Suprapubic skin (tissue), 4 donors: Measurements from ENCODE around the gene ARID1B. TPM values are rescaled to one million over a fixed set of nuclear protein-coding genes. Genes with fewer than 3 reads are reported as not detected.

ENCODE experiments used
- DNase-seq, 2 donors: peaks; one replicate each; pipeline ENCODE4 v3.0.0-alpha.2; 2019; ENCODE audit warnings: low spot score in 2 of 2
- H3K27ac ChIP-seq: fragments of 200-600 bp; sonication (generic); one replicate; pipeline ENCODE4 v1.5.1; 2019
- H3K27me3 ChIP-seq: fragments of 200-600 bp; sonication (generic); one replicate; pipeline ENCODE4 v1.5.1; 2019
- H3K36me3 ChIP-seq: fragments of 200-600 bp; sonication (generic); one replicate; pipeline ENCODE4 v1.5.1; 2019
- H3K4me1 ChIP-seq: fragments of 200-600 bp; sonication (generic); one replicate; pipeline ENCODE4 v1.5.1; 2019
- H3K4me3 ChIP-seq: fragments of 200-600 bp; sonication (generic); one replicate; pipeline ENCODE4 v1.5.1; 2019; ENCODE audit warnings: mild to moderate bottlenecking
- H3K9me3 ChIP-seq: fragments of 200-600 bp; sonication (generic); one replicate; pipeline ENCODE4 v1.5.1; 2019
- CTCF ChIP-seq, 2 donors: fragments of 200-600 bp in 1 of 2; fragments of 450-650 bp in 1 of 2; sonication (generic) in 1 of 2; IDR thresholded peaks; one replicate each; pipeline ENCODE4 v1.5.1; 2016 to 2019; ENCODE audit warnings: antibody characterized with exemption in 2 of 2, mild to moderate bottlenecking in 1 of 2, moderate library complexity in 1 of 2
- EP300 ChIP-seq: sonication (generic); formaldehyde crosslinking; IDR thresholded peaks from one replicate; pipeline ENCODE4 v1.6.1; 2017; ENCODE audit warnings: antibody characterized with exemption
- POLR2A ChIP-seq, 2 donors: fragments of 450-650 bp; IDR thresholded peaks; one replicate each; pipeline ENCODE4 v1.6.1; 2017; ENCODE audit warnings: antibody characterized with exemption in 2 of 2, mild to moderate bottlenecking in 2 of 2, moderate library complexity in 2 of 2
- POLR2AphosphoS5 ChIP-seq, 3 donors: sonication (generic); formaldehyde crosslinking; IDR thresholded peaks; one replicate each; pipeline ENCODE4 v1.6.1; 2017; ENCODE audit warnings: antibody characterized with exemption in 3 of 3
- WGBS: methylation state at CpG from one replicate; pipeline ENCODE4 v1.1.5; 2018; 5-methylcytosine and 5-hydroxymethylcytosine counted together
- total RNA-seq, 4 donors: library from RNA; depleted of rRNA; stranded (reverse); fragments of >200 nt; gene quantifications; one replicate each; pipeline ENCODE4 v1.1.0, GENCODE V29; 2016

ARID1B gene
- total RNA-seq, 4 donors from 2014 or later = 102 to 233 (median 129) TPM

GRCh38 chr6:156872903-156873302, 95.7 kb downstream of the ARID1B start:
- Histone ChIP-seq H3K27ac (no peak overlapping the region), H3K36me3 (no peaks in the 10 kb centered on the region), H3K27me3 (no peaks in the 10 kb centered on the region), H3K4me1 (peaks cover 17% of the 10 kb centered on the region), H3K4me3 (no peak overlapping the region), H3K9me3 (no peaks in the 10 kb centered on the region)
- TF ChIP-seq POLR2A (IDR thresholded peaks at IDR 0.05) (no peak), EP300 (no peak), POLR2AphosphoS5 (IDR thresholded peaks at IDR 0.05) (no peak), CTCF (IDR thresholded peaks at IDR 0.05) (no peak)
- DNase-seq = no peak
- 95% methylated on average over 8 of the region's 8 CpGs for WGBS

GRCh38 chr6:156873654-156874380, 96.6 kb downstream of the ARID1B start:
- DNase-seq = no peak
- 92% methylated on average over 10 of the region's 10 CpGs for WGBS

GRCh38 chr6:156875062-156875461, 97.9 kb downstream of the ARID1B start:
- peaks cover 33% of the 10 kb centered on the region for H3K4me1 ChIP-seq
- H3K9me3 ChIP-seq = no peaks in the 10 kb centered on the region
- H3K27me3 ChIP-seq = no peaks in the 10 kb centered on the region
- no peaks in the 10 kb centered on the region for H3K36me3 ChIP-seq
- WGBS = 90% methylated on average over 2 of the region's 2 CpGs
- H3K4me3 ChIP-seq = no peak overlapping the region
- TF ChIP-seq EP300 = no peak
- TF ChIP-seq CTCF (IDR thresholded peaks at IDR 0.05) = no peak
- no peak for TF ChIP-seq POLR2AphosphoS5 (IDR thresholded peaks at IDR 0.05)
- TF ChIP-seq POLR2A (IDR thresholded peaks at IDR 0.05) = no peak
- H3K27ac ChIP-seq = no peak overlapping the region
- no peak for DNase-seq

More at GRCh38 chr6:156873654-156874380, 96.6 kb downstream of the ARID1B start:
- no peaks in the 10 kb centered on the region for H3K27me3 ChIP-seq
- no peak overlapping the region for H3K27ac ChIP-seq
- H3K36me3 ChIP-seq = no peaks in the 10 kb centered on the region
- no peaks in the 10 kb centered on the region for H3K9me3 ChIP-seq
- H3K4me1 ChIP-seq = peaks cover 22% of the 10 kb centered on the region
- no peak for TF ChIP-seq POLR2A (IDR thresholded peaks at IDR 0.05)
- TF ChIP-seq EP300 = no peak
- no peak for TF ChIP-seq CTCF (IDR thresholded peaks at IDR 0.05)
- no peak for TF ChIP-seq POLR2AphosphoS5 (IDR thresholded peaks at IDR 0.05)
- no peak overlapping the region for H3K4me3 ChIP-seq

GRCh38 chr6:156876302-156876701, 99.1 kb downstream of the ARID1B start:
- WGBS = 87% methylated on average over 11 of the region's 11 CpGs
- no peak overlapping the region for H3K4me3 ChIP-seq
- DNase-seq = no peak
- H3K36me3 ChIP-seq = no peaks in the 10 kb centered on the region
- no peak overlapping the region for H3K27ac ChIP-seq
- no peaks in the 10 kb centered on the region for H3K27me3 ChIP-seq
- no peak for TF ChIP-seq POLR2A (IDR thresholded peaks at IDR 0.05)
- no peaks in the 10 kb centered on the region for H3K9me3 ChIP-seq
- H3K4me1 ChIP-seq = peaks cover 39% of the 10 kb centered on the region

- Histone ChIP-seq H3K36me3 (no peaks in the 10 kb centered on the region), H3K4me3 (no peak overlapping the region), H3K4me1 (peaks cover 45% of the 10 kb centered on the region), H3K9me3 (no peaks in the 10 kb centered on the region), H3K27ac (no peak overlapping the region), H3K27me3 (no peaks in the 10 kb centered on the region)
- TF ChIP-seq CTCF (IDR thresholded peaks at IDR 0.05) = no peak
- TF ChIP-seq POLR2A (IDR thresholded peaks at IDR 0.05) = no peak
- no peak for TF ChIP-seq EP300
- no peak for TF ChIP-seq POLR2AphosphoS5 (IDR thresholded peaks at IDR 0.05)
- no peak for DNase-seq
- WGBS = 57% methylated on average over 10 of the region's 10 CpGs
These were observed 100.1 kb downstream of the ARID1B start for GRCh38 chr6:156877126-156877863.
